C4-2B (cell line): ENCODE measurements around the gene ANKLE1.

Source experiments
- H3K27ac ChIP-seq: fragments of 450-650 bp; 2 replicates; pipeline ENCODE4 v1.5.1; 2017
- CTCF ChIP-seq: fragments of 450-650 bp; conservative IDR thresholded peaks from 2 replicates; pipeline ENCODE4 v1.5.1; 2017; ENCODE audit warnings: mild to moderate bottlenecking
- ZFX ChIP-seq: fragments of 450-650 bp; IDR thresholded peaks from 2 replicates; pipeline ENCODE4 v1.6.1; 2017

Gene ANKLE1

GRCh38 chr19:17314007-17314593 lies 32.4 kb downstream of the ANKLE1 start:
- TF ChIP-seq ZFX (no peak), CTCF (no peak)
- no peak overlapping the region for H3K27ac ChIP-seq

- H3K27ac ChIP-seq = no peak overlapping the region
- TF ChIP-seq ZFX (no peak), CTCF (no peak)
Observed at GRCh38 chr19:17318966-17319365, 37.3 kb downstream of the ANKLE1 start.

- TF ChIP-seq CTCF (no peak), ZFX (no peak)
- no peak overlapping the region for H3K27ac ChIP-seq
Observed at GRCh38 chr19:17319473-17320238, 38.0 kb downstream of the ANKLE1 start.

GRCh38 chr19:17320435-17320834 lies 38.7 kb downstream of the ANKLE1 start:
- TF ChIP-seq CTCF (no peak), ZFX (no peak)
- H3K27ac ChIP-seq = no peak overlapping the region

- no peak for TF ChIP-seq CTCF
- H3K27ac ChIP-seq = no peak overlapping the region
Observed at GRCh38 chr19:17321655-17322489, 40.2 kb downstream of the ANKLE1 start.

GRCh38 chr19:17322854-17323253 lies 41.2 kb downstream of the ANKLE1 start:
- TF ChIP-seq CTCF = no peak
- TF ChIP-seq ZFX = no peak
- no peak overlapping the region for H3K27ac ChIP-seq
